Stimulated activated memory B cell treated with anti-CD40 and anti-IgM and Interleukin-4, amounts not matched to agents 10 μg/mL and 1 μg/mL and 100 μg/mL, for 72 hours (primary cell): ENCODE results near the gene NFIL3.
"Not testable (repeated sequence)": the region's sequence is repeated elsewhere in the genome, so short reads cannot be mapped to it uniquely, and the experiment has no call there.

Experiments used
- ATAC-seq: fragments of 150-1000 bp; cut with Tn5 transposase; 2 replicates; pipeline ENCODE4 v1.10.0; 2021
- H3K27ac Mint-ChIP-seq: one replicate; pipeline ENCODE4 v1.8.0; 2022; ENCODE audit warnings: mild to moderate bottlenecking, mixed read lengths
- H3K27me3 Mint-ChIP-seq: one replicate; pipeline ENCODE4 v1.8.0; 2022; ENCODE audit warnings: mixed read lengths
- H3K36me3 Mint-ChIP-seq: one replicate; pipeline ENCODE4 v1.8.0; 2022; ENCODE audit warnings: mixed read lengths
- H3K4me1 Mint-ChIP-seq: one replicate; pipeline ENCODE4 v1.8.0; 2022; ENCODE audit warnings: mixed read lengths
- H3K4me3 Mint-ChIP-seq: one replicate; pipeline ENCODE4 v1.8.0; 2022; ENCODE audit warnings: mild to moderate bottlenecking, moderate library complexity, mixed read lengths
- H3K9me3 Mint-ChIP-seq: one replicate; pipeline ENCODE4 v1.8.0; 2022; ENCODE audit warnings: mixed read lengths

The NFIL3 gene

DNA sequence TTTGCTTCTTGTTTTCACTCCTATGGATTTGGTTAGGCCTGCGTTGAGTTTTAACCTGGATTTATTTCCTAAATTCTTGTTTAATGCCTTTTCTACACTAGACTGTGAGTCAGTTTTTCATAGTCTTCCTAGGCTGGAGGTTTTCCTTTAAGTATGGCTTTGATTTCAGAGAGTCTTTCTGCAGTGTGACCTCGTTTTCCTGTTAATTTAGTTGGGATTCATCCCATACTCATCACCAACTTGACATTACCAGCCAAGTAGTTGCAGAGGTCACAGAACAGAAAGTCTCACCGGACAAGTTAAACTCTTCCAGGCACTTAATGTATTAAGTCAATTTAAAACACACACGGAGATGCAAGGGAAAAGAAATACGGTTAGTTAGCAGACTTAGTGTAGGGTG is 32.2 kb downstream of the NFIL3 start:
- H3K4me3 Mint-ChIP-seq: no peak overlapping the region
- H3K27me3 Mint-ChIP-seq: no peaks in the 10 kb centered on the region
- peaks cover 12% of the 10 kb centered on the region for H3K4me1 Mint-ChIP-seq
- no peaks in the 10 kb centered on the region for H3K9me3 Mint-ChIP-seq
- H3K27ac Mint-ChIP-seq: no peak overlapping the region
- no peaks in the 10 kb centered on the region for H3K36me3 Mint-ChIP-seq
- ATAC-seq: no peak

DNA sequence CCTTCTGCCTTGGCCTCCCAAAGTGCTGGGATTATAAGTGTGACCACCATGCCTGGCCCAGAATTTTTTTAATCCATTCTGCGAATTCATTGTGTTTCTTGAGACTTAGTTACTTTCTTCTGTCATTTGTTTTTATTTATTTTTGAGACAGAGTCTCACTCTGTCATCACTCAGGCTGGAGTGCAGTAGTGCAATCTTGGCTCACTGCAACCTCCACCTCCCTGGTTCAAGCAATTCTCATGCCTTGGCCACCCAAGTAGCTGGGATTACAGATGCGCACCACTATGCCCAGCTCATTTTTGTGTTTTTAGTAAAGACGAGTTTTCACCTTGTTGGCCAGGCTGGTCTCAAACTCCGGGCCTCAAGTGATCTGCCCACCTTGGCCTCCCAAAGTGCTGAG is 33.9 kb downstream of the NFIL3 start:
- H3K9me3 Mint-ChIP-seq, ATAC-seq, H3K36me3 Mint-ChIP-seq, H3K4me1 Mint-ChIP-seq, H3K4me3 Mint-ChIP-seq, H3K27me3 Mint-ChIP-seq, H3K27ac Mint-ChIP-seq: not testable (repeated sequence)

DNA sequence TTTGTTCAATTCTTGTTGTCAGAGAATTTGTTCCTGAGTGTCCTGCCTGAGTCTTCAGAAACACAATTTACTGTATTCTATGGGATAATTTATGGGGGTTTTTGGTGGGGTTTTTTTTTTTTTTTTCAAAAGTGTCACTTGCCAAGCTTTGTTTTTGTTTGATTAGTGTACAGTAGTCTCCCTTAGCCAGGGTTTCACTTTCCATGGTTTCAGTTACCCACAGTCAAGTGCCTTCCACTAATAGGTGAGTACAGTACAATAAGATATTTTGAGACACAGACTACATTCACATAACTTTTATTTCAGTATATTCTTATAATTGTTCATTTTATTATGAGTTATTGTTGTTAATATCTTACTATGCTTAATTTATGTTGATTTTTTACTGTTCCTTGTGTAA is 36.9 kb downstream of the NFIL3 start:
- no peak overlapping the region for H3K4me3 Mint-ChIP-seq
- no peaks in the 10 kb centered on the region for H3K4me1 Mint-ChIP-seq
- no peaks in the 10 kb centered on the region for H3K36me3 Mint-ChIP-seq
- no peaks in the 10 kb centered on the region for H3K27me3 Mint-ChIP-seq
- peak; percentile 39 for ATAC-seq
- no peak overlapping the region for H3K27ac Mint-ChIP-seq
- H3K9me3 Mint-ChIP-seq: no peaks in the 10 kb centered on the region

DNA sequence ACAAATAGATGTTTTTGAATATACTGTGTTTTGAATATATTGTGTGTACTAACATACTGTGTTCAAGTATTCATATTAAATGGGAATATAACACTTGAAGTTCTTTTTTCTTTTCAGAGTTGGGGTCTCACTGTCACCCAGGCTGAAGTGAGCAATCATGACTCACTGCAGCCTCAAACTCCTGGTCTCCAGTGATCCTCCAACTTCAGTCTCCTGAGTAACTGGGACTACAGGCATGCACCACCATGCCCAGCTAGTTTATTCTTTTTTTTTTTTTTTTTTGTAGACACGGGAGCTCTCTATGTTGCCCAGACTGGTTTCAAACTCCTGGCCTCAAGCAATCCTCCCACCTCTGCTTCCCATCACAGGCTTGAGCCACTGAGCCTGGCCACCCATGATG is 38.7 kb downstream of the NFIL3 start:
- no peak overlapping the region for H3K4me3 Mint-ChIP-seq
- no peak overlapping the region for H3K27ac Mint-ChIP-seq
- H3K36me3 Mint-ChIP-seq: no peaks in the 10 kb centered on the region
- no peaks in the 10 kb centered on the region for H3K27me3 Mint-ChIP-seq
- no peaks in the 10 kb centered on the region for H3K9me3 Mint-ChIP-seq
- ATAC-seq: no peak
- no peaks in the 10 kb centered on the region for H3K4me1 Mint-ChIP-seq

DNA sequence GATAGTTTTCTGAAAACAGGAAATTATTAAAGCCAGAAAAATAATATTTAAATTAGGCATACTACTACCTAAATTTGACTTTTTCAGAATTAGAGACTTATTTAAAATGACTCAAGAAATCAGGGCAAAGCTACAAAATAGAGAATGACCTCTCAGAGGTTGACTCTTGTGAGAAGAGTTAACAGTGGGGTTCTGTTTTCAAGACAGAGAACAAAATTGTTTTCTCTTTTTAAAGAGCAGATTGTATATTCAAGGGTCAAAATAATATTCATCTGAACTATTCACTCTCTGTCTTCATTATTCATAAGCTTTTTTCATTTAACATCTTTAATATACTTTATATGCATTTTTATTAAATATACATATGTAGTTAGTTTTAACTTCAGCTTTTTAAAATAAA is 40.1 kb downstream of the NFIL3 start:
- Mint-ChIP-seq H3K27me3 (no peaks in the 10 kb centered on the region), H3K9me3 (no peaks in the 10 kb centered on the region), H3K4me1 (no peaks in the 10 kb centered on the region), H3K36me3 (no peaks in the 10 kb centered on the region), H3K27ac (no peak overlapping the region), H3K4me3 (no peak overlapping the region)
- ATAC-seq: no peak

- Mint-ChIP-seq H3K4me1 (no peaks in the 10 kb centered on the region), H3K9me3 (peaks cover 4% of the 10 kb centered on the region), H3K27me3 (no peaks in the 10 kb centered on the region), H3K27ac (no peak overlapping the region), H3K36me3 (peaks cover 6% of the 10 kb centered on the region), H3K4me3 (no peak overlapping the region)
- ATAC-seq: no peak
Observed at GRCh38 chr9:91382298-91382697, 41.3 kb downstream of the NFIL3 start.

DNA sequence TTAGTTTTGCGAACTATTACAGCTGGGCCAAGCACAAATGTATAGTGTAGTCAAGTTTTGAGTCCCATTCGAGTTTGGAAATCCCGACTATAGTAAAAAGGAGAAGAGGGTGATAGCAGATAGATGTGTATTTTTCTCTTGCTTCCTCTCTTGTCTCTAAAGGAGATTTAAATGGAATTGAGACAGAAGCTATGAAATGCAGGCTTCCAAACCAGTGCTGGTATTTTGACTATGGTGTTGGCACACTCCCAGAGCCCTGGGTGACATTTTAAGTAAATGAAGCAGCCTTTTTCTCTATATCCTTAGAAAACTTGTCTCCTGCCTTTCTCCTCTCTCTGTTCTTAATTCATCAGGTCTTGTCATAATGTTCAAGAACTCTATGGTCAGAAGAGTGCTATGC is 44.2 kb downstream of the NFIL3 start:
- no peak overlapping the region for H3K4me3 Mint-ChIP-seq
- H3K27me3 Mint-ChIP-seq: no peaks in the 10 kb centered on the region
- no peak for ATAC-seq
- H3K27ac Mint-ChIP-seq: no peak overlapping the region
- H3K36me3 Mint-ChIP-seq: peaks cover 6% of the 10 kb centered on the region
- no peaks in the 10 kb centered on the region for H3K4me1 Mint-ChIP-seq
- peaks cover 4% of the 10 kb centered on the region for H3K9me3 Mint-ChIP-seq

GRCh38 chr9:91378695-91379127 is 44.9 kb downstream of the NFIL3 start:
- no peak for ATAC-seq
- Mint-ChIP-seq H3K4me1 (no peaks in the 10 kb centered on the region), H3K9me3 (peaks cover 4% of the 10 kb centered on the region), H3K4me3 (no peak overlapping the region), H3K36me3 (peaks cover 6% of the 10 kb centered on the region), H3K27me3 (no peaks in the 10 kb centered on the region), H3K27ac (no peak overlapping the region)

DNA sequence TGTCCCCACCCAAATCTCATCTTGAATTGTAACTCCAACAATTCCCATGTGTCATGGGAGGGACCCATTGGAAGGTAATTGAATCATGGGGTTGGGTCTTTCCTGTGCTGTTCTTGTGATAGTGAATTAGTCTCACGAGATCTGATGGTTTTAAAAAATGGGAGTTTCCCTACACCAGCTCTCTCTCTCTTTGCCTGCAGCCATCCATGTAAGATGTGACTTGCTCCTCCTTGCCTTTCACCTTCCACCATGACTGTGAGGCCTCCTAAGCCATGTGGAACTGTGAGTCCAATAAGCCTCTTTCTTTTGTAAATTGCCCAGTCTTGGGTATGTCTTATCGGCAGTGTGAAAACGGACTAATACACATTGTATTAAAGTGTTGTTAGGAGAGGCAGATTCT is 45.6 kb downstream of the NFIL3 start:
- ATAC-seq: not testable (repeated sequence)

DNA sequence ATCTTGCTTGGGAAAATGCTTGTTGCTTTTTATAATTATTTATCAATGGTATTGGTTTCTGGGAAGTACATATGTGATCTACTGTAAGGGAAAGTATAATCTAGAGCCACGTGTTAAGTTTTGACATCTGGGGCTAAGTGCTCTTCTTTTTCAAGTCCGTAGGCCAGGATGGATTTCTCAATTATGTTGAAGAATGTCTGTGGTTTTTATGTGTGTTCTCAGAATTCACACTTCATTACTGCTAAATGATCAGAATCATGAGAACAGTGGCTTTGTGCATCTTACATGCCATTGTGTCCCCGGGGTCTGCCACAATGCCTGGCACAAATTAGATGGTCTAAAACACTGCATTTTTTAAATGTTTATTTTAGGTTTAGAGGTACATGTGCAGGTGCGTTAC is 47.4 kb downstream of the NFIL3 start:
- no peak for ATAC-seq
- Mint-ChIP-seq H3K27me3 (no peaks in the 10 kb centered on the region), H3K4me3 (no peak overlapping the region), H3K27ac (no peak overlapping the region), H3K36me3 (peaks cover 6% of the 10 kb centered on the region), H3K9me3 (peaks cover 4% of the 10 kb centered on the region), H3K4me1 (peaks cover 6% of the 10 kb centered on the region)

More for the DNA sequence above, 45.6 kb downstream of the NFIL3 start:
- H3K36me3 Mint-ChIP-seq, H3K4me3 Mint-ChIP-seq, H3K4me1 Mint-ChIP-seq, H3K27ac Mint-ChIP-seq, H3K27me3 Mint-ChIP-seq, H3K9me3 Mint-ChIP-seq: not testable (repeated sequence)

DNA sequence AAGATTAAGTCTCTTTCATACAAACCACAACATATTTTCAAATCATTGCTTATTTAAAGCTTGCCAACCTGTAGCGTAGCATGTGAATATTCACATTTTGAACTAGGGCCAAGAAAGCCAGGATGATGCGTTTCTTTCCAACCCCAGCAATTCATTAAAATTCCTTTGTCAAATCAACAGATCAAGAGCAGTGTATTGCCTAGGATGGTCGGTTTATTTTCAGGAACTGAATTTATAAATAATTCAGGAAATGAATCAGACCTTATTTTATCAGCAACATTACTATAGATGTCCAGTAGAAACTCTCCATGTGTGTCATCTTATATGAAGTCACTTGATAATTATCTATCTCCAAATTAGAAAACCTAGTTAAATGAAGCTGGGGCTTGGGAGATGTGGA is 48.7 kb downstream of the NFIL3 start:
- Mint-ChIP-seq H3K27ac (no peak overlapping the region), H3K9me3 (peaks cover 4% of the 10 kb centered on the region), H3K36me3 (peaks cover 6% of the 10 kb centered on the region), H3K27me3 (no peaks in the 10 kb centered on the region), H3K4me1 (peaks cover 6% of the 10 kb centered on the region), H3K4me3 (no peak overlapping the region)
- ATAC-seq: no peak

DNA sequence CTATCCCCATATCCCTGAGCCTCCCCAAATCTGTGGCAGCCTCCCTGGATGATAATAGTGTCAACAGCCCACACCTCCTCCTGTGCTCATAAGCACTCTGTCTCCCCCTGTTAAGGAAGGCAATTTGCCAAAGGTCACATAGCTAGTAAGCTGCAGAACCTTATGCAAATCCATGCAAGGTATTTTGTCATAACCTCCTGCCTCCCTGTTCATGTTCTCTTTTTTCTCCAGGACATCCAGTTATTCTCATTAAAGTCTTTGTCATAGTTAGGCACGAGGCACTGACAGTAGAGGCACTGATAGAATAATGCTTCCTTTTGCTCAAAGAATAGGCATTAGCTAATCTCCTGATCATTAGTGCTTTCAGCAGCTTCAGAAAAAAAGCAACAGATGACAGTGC is 51.7 kb downstream of the NFIL3 start:
- H3K4me3 Mint-ChIP-seq: no peak overlapping the region
- ATAC-seq: no peak
- peaks cover 6% of the 10 kb centered on the region for H3K4me1 Mint-ChIP-seq
- H3K36me3 Mint-ChIP-seq: no peaks in the 10 kb centered on the region
- H3K9me3 Mint-ChIP-seq: no peaks in the 10 kb centered on the region
- no peak overlapping the region for H3K27ac Mint-ChIP-seq
- H3K27me3 Mint-ChIP-seq: no peaks in the 10 kb centered on the region

DNA sequence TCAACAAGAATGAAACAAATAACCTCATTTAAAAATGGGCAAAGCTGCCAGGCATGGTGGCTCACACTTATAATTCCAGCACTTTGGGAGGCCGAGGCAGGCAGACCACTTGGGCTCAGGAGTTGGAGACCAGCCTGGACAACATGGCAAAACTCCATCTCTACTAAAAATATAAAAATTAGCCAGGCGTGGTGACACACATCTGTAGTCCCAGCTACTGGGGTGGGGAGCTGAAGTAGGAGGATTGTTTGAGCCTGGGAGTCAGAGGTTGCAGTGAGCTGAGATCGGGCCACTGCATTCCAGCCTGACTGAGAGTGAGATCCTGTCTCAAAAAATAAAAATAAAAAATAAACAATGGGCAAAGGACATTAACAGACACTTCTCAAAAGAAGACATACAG is 53.6 kb downstream of the NFIL3 start:
- not testable (repeated sequence) for H3K4me1 Mint-ChIP-seq, H3K27me3 Mint-ChIP-seq, H3K36me3 Mint-ChIP-seq, ATAC-seq, H3K4me3 Mint-ChIP-seq, H3K9me3 Mint-ChIP-seq, H3K27ac Mint-ChIP-seq

DNA sequence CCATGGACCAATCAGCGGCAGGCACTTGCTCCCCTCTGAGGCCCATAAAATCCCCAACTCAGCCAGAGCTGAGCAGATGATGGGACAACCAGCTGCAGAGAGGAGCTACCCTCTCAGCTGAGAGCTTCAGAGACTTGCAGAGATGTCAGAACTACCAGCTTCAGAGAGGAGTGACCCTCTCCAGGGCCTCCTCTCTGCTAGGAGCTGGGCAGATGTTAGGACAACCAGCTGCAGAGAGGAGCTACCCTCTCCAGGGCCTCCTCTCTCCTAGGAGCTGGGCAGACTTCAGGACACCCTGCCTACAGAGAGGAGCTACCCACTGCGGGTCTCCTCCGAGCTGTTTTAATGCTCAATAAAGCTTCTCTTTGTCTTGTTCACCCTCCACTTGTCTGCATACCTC is 58.9 kb downstream of the NFIL3 start:
- Mint-ChIP-seq H3K4me1 (peaks cover 16% of the 10 kb centered on the region), H3K4me3 (no peak overlapping the region), H3K36me3 (peaks cover 18% of the 10 kb centered on the region), H3K9me3 (no peaks in the 10 kb centered on the region), H3K27ac (no peak overlapping the region), H3K27me3 (no peaks in the 10 kb centered on the region)
- no peak for ATAC-seq

DNA sequence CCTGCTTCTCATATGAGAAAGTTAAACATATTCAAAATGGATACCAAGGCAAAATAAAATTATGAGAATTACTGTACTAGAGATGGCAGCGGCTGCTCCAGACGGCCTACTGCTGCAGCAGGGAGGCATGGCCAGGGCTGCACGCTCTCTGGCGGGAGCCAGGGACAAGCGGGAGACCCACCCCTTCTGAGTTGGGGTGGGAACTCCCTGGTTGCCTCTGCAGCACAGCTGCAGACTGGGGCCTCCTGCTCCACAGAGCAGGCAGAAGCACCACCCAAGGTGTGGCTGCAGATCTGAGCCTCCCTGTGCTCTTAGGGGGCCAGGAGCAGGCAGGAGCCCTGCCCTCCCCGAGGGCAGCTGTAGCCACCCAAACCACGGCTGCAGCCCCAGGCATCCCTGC is 59.6 kb downstream of the NFIL3 start:
- peak overlapping the region; percentile 18 for H3K27ac Mint-ChIP-seq
- peaks cover 25% of the 10 kb centered on the region for H3K36me3 Mint-ChIP-seq
- H3K27me3 Mint-ChIP-seq: no peaks in the 10 kb centered on the region
- H3K4me3 Mint-ChIP-seq: no peak overlapping the region
- peaks cover 23% of the 10 kb centered on the region for H3K4me1 Mint-ChIP-seq
- ATAC-seq: no peak
- no peaks in the 10 kb centered on the region for H3K9me3 Mint-ChIP-seq

GRCh38 chr9:91362051-91362611 is 61.5 kb downstream of the NFIL3 start:
- ATAC-seq: peak; percentile 6
- peaks cover 40% of the 10 kb centered on the region for H3K36me3 Mint-ChIP-seq
- no peaks in the 10 kb centered on the region for H3K9me3 Mint-ChIP-seq
- peak overlapping the region; percentile 96 for H3K4me3 Mint-ChIP-seq
- H3K27me3 Mint-ChIP-seq: no peaks in the 10 kb centered on the region
- H3K27ac Mint-ChIP-seq: peak overlapping the region; percentile 85
- peaks cover 41% of the 10 kb centered on the region for H3K4me1 Mint-ChIP-seq
